ENCODE data around the gene SH3BP1. TPM values are rescaled to one million over a fixed set of nuclear protein-coding genes. Genes with fewer than 3 reads are reported as not detected.
A peak's percentile ranks its signal among the peaks of the same experiment; 100 is the strongest.

The SH3BP1 gene
- total and polyA plus RNA-seq, 9 of the 15 experiments (the other 6 are each of a cell fraction or from before 2014, with no cell fraction given) = 0.10 to 36.2 (median 10.4) TPM

DNA sequence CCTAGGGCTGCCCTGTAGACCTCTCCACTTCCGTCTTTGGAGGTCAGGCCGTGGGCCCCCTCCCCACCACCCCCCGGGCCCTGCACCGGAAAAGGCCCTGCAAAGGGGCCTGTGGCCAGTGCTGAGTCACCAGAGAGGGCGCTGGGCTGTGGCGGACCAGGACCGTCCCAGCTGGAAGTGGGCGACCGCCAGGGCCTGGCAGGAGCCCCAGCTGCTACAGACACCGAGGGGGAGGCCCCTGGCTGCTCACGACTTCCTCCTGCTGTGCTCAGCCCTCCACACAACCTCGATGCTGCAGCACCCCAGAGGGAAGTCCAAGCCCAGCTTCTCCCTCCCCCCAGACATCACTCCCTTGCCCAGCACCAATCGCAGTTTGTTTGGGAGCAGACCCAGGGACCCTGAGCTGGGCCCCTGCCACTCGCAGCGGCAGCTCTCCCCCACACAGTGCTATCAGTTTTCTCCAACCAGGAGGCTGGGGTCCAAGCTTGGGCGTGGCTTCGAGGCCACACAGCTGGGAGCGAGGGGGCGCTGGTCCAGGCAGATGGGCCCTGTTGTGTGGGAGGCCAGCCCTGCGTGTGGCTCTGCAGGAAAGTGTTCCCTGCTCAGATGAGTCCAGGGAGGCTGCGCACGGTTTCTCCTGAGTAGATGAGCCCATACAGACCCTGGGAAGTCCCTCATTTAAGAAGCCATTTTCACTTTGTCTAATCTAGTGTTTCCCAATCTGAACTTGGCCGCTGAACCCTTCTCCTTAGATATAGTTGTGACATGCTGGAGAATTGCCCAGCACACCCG is 5.6 kb upstream of the SH3BP1 start (continued):
- peak; percentile 38; the same call in 1 of the 2 replicates for TF ChIP-seq TCF3 (CRISPR knock-in tag; IDR thresholded peaks at IDR 0.05)
- peak; percentile 56; the same call in 1 of the 2 replicates for TF ChIP-seq NFE2 (IDR thresholded peaks at IDR 0.05; ENCODE audit: low read depth)
- TF ChIP-seq MAZ (CRISPR knock-in tag; conservative IDR thresholded peaks at IDR 0.05 in 1 of 2, IDR thresholded peaks at IDR 0.05 in 1 of 2) = 0 out of 4 replicates have a peak, but pooled peaks of 1 of the 2 experiments have one; percentile 52
- no peak for TF ChIP-seq HDAC8 (tag; IDR thresholded peaks at IDR 0.05)
- no peak for TF ChIP-seq TAF1 (IDR thresholded peaks at IDR 0.05; ENCODE audit: control insufficient read depth, extremely low read depth, insufficient read depth, low read length, severe bottlenecking)
- TF ChIP-seq PYGO2 (tag; IDR thresholded peaks at IDR 0.05) = no peak
- no peak for TF ChIP-seq ZNF165 (CRISPR knock-in tag; IDR thresholded peaks at IDR 0.05; ENCODE audit: borderline replicate concordance)
- no peak for TF ChIP-seq TCF15 (CRISPR knock-in tag; IDR thresholded peaks at IDR 0.05)
- TF ChIP-seq HINFP (tag; conservative IDR thresholded peaks at IDR 0.05; ENCODE audit: low read depth) = no peak
- TF ChIP-seq ZNF592 (IDR thresholded peaks at IDR 0.05) = peak; percentile 74
- no peak for TF ChIP-seq ZKSCAN8 (CRISPR knock-in tag; IDR thresholded peaks at IDR 0.05)
- TF ChIP-seq ARNT (IDR thresholded peaks at IDR 0.05) = no peak
- TF ChIP-seq EP400 (IDR thresholded peaks at IDR 0.05) = no peak
- TF ChIP-seq NELFE (IDR thresholded peaks at IDR 0.05; ENCODE audit: insufficient read depth, insufficient read length) = no peak
- peak; percentile 18; the same call in 1 of the 2 replicates for TF ChIP-seq CREM (IDR thresholded peaks at IDR 0.05; ENCODE audit: low read depth)
- TF ChIP-seq CTCFL (IDR thresholded peaks at IDR 0.05; ENCODE audit: borderline replicate concordance, insufficient read depth, low read depth, low read length, poor library complexity, severe bottlenecking) = no peak
- no peak for TF ChIP-seq SMARCC2 (IDR thresholded peaks at IDR 0.05; ENCODE audit: low read depth)
- TF ChIP-seq ZC3H11A (IDR thresholded peaks at IDR 0.05; ENCODE audit: low read depth, low read length) = no peak
